Ovary (tissue), 1 donor: ENCODE measurements around the gene RGS6.

ENCODE experiments used
- EP300 ChIP-seq: sonication (generic); formaldehyde crosslinking; IDR thresholded peaks from one replicate; pipeline ENCODE4 v1.6.1; 2017; ENCODE audit warnings: antibody characterized with exemption
- POLR2A ChIP-seq: fragments of 450-650 bp; IDR thresholded peaks from one replicate; pipeline ENCODE4 v1.6.1; 2017; ENCODE audit warnings: antibody characterized with exemption, mild to moderate bottlenecking, moderate library complexity

DNA sequence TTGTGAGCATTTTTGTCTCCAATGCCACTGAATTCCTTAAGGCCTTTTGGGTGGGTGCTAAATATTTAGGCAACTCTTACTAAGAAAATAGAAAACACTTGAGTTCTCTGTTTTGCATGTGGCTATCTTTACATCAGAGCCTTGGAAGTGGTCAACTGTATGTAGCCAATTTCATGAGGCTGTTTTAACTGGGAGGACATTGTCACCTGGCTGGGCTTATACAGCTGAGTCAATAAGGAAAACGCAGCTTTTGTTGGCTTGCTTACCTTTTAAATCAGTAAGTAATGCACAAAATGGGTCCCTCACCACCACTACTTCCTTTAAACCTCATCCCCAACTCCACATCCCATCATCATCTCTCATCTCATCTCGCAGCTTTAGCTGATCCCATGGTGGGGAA, 194.3 kb downstream of the RGS6 start:
- no peak for TF ChIP-seq EP300
- no peak for TF ChIP-seq POLR2A
